Measurements from ENCODE around the gene COG2.

DNA sequence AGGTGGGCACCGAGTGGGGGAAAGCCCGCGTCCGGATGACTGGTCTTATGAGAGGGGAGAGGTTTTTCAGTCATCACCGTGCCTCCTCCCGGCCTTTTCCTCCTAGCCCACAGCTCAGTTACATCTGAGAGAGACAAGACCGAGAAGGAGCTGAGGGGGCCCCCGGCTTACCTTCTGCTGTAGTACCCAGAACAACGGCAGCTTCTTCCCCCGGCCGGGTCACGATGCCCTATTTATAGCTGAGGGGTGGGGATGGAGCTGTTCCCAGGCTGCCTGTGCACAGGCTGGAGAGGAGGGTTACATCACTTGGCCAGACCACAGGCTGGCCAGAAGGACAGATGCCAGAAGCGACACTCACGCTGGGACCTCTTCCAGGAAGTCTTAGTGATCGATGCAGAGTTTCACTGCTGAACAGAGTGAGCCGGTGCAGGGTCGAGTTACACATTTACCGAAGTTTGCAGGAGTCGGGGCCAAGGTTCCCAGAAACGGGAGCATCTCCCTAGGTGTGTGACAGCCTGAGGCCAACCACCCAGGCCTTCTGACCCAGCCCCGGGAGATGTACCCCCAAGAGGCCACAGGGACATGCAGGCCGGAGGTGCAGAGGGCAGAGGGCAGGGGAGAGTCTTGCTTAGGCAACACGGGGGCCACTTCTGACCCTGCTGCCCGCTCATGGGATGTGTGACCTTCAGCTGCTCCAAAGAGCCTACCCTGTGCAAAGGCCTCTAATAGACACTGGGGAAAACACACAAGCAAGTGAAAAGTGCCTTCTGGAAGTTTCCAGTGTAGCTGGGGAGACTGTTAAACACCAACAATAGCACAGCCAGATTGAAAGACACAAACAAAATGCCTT, 71.9 kb downstream of the COG2 start, which contains the start of gene AGT:
- no peak for TF ChIP-seq TAF1 (IDR thresholded peaks at IDR 0.05; ENCODE audit: low read depth, low read length)
- no peak for TF ChIP-seq POLR2A (IDR thresholded peaks at IDR 0.05; ENCODE audit: low read depth, low read length)
- TF ChIP-seq PAX5 (IDR thresholded peaks at IDR 0.05; ENCODE audit: insufficient read depth, low read length, severe bottlenecking): no peak
- TF ChIP-seq POLR2AphosphoS5 (IDR thresholded peaks at IDR 0.05; ENCODE audit: low read depth, low read length): no peak
- no peak for TF ChIP-seq SPI1 (IDR thresholded peaks at IDR 0.05; ENCODE audit: low read depth, low read length)

Data from GM12891 (cell line).